ENCODE results near the gene GALNS. TPM values are rescaled to one million over a fixed set of nuclear protein-coding genes. Genes with fewer than 3 reads are reported as not detected.

GALNS gene
- total RNA-seq, 1 donor from 2014 or later, result 32.8 TPM

GRCh38 chr16:88869673-88869980, 12.9 kb upstream of the GALNS start:
- Histone ChIP-seq H3K9me3 (no peaks in the 10 kb centered on the region), H3K36me3 (no peaks in the 10 kb centered on the region), H3K4me1 (peaks cover 4% of the 10 kb centered on the region), H3K27ac (no peak overlapping the region), H3K4me3 (no peak overlapping the region), H3K27me3 (peaks cover 13% of the 10 kb centered on the region)
- DNase-seq (no peak), ATAC-seq (no peak)
- intact Hi-C loops (cut with DNase I), result no loop called here
- no peak for TF ChIP-seq CTCF (IDR thresholded peaks at IDR 0.05)

- Histone ChIP-seq H3K27me3 (peaks cover 13% of the 10 kb centered on the region), H3K4me1 (peaks cover 4% of the 10 kb centered on the region), H3K36me3 (no peaks in the 10 kb centered on the region), H3K4me3 (no peak overlapping the region), H3K27ac (no peak overlapping the region), H3K9me3 (no peaks in the 10 kb centered on the region)
- intact Hi-C loops (cut with DNase I), result no loop called here
- DNase-seq (no peak), ATAC-seq (no peak)
- no peak for TF ChIP-seq CTCF (IDR thresholded peaks at IDR 0.05)
These were observed 12.4 kb upstream of the GALNS start for GRCh38 chr16:88868974-88869672.

GRCh38 chr16:88867581-88868246, 11.0 kb upstream of the GALNS start:
- H3K27ac ChIP-seq, result no peak overlapping the region
- H3K4me3 ChIP-seq, result no peak overlapping the region
- intact Hi-C loops (cut with DNase I), result no loop called here
- no peak for DNase-seq
- peaks cover 6% of the 10 kb centered on the region for H3K36me3 ChIP-seq
- peaks cover 13% of the 10 kb centered on the region for H3K27me3 ChIP-seq
- H3K9me3 ChIP-seq, result no peaks in the 10 kb centered on the region
- no peak for ATAC-seq
- H3K4me1 ChIP-seq, result peaks cover 4% of the 10 kb centered on the region
- TF ChIP-seq CTCF (IDR thresholded peaks at IDR 0.05), result no peak

- Histone ChIP-seq H3K9me3 (no peaks in the 10 kb centered on the region), H3K27ac (no peak within 1 kb of the TSS), H3K27me3 (peaks cover 13% of the 10 kb centered on the region), H3K4me1 (peaks cover 4% of the 10 kb centered on the region), H3K4me3 (no peak within 1 kb of the TSS), H3K36me3 (peaks cover 20% of the 10 kb centered on the region)
- TF ChIP-seq CTCF (IDR thresholded peaks at IDR 0.05), result no peak
- ATAC-seq (no peak), DNase-seq (no peak)
- intact Hi-C loops (cut with DNase I), result no loop called here
These were observed 9.6 kb upstream of the GALNS start, which contains the start of gene PABPN1L for GRCh38 chr16:88866151-88866920. TSS of gene PABPN1L (minus strand) at chr16:88866660. CDS start at chr16:88866606, 54 bp downstream.

- ATAC-seq (no peak), DNase-seq (no peak)
- Histone ChIP-seq H3K4me1 (peaks cover under 1% of the 10 kb centered on the region), H3K9me3 (no peaks in the 10 kb centered on the region), H3K36me3 (peaks cover 25% of the 10 kb centered on the region), H3K4me3 (no peak overlapping the region), H3K27ac (no peak overlapping the region), H3K27me3 (peaks cover 13% of the 10 kb centered on the region)
- intact Hi-C loops (cut with DNase I), result no loop called here
- no peak for TF ChIP-seq CTCF (IDR thresholded peaks at IDR 0.05)
These were observed 9.0 kb upstream of the GALNS start for GRCh38 chr16:88865742-88866141.

Data from upper lobe of right lung (tissue), 1 donor.